Measurements from ENCODE around the gene PDE4C.

DNA sequence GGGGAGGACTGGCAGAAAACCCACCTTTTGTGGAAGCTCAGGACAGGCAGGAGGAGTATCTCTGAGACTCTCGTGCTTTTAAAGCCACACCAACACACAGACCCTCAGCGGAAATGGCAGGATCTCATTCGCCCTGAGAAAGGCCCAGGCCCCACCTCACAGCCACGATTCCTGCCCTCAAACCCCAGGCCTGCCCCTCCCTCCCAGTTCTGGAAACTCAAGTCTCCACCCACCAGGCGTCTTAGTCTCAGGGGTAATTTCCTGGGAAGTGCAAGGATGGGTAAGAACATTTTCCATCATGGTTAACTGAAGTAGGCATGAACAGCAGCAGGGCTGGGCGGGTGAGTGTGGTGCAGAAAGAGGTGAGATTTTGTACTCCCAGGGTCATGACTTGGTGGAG is 8.0 kb upstream of the PDE4C start:
- TF ChIP-seq CREB1 (IDR thresholded peaks at IDR 0.05; ENCODE audit: low read depth) (no peak), EGR1 (IDR thresholded peaks at IDR 0.05) (no peak), ZBTB7A (IDR thresholded peaks at IDR 0.05; ENCODE audit: low read depth) (no peak)
- TF ChIP-seq, protein P1, sequence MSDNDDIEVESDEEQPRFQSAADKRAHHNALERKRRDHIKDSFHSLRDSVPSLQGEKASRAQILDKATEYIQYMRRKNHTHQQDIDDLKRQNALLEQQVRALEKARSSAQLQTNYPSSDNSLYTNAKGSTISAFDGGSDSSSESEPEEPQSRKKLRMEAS (IDR thresholded peaks at IDR 0.05) = no peak
- TF ChIP-seq, protein P2, sequence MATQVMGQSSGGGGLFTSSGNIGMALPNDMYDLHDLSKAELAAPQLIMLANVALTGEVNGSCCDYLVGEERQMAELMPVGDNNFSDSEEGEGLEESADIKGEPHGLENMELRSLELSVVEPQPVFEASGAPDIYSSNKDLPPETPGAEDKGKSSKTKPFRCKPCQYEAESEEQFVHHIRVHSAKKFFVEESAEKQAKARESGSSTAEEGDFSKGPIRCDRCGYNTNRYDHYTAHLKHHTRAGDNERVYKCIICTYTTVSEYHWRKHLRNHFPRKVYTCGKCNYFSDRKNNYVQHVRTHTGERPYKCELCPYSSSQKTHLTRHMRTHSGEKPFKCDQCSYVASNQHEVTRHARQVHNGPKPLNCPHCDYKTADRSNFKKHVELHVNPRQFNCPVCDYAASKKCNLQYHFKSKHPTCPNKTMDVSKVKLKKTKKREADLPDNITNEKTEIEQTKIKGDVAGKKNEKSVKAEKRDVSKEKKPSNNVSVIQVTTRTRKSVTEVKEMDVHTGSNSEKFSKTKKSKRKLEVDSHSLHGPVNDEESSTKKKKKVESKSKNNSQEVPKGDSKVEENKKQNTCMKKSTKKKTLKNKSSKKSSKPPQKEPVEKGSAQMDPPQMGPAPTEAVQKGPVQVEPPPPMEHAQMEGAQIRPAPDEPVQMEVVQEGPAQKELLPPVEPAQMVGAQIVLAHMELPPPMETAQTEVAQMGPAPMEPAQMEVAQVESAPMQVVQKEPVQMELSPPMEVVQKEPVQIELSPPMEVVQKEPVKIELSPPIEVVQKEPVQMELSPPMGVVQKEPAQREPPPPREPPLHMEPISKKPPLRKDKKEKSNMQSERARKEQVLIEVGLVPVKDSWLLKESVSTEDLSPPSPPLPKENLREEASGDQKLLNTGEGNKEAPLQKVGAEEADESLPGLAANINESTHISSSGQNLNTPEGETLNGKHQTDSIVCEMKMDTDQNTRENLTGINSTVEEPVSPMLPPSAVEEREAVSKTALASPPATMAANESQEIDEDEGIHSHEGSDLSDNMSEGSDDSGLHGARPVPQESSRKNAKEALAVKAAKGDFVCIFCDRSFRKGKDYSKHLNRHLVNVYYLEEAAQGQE (IDR thresholded peaks at IDR 0.05; ENCODE audit: low read depth) = no peak

All from Ishikawa (cell line).